GM10847 (cell line): Measurements from ENCODE around the gene OXSR1.

ENCODE experiments used
- POLR2A ChIP-seq: IDR thresholded peaks from 2 replicates; pipeline ENCODE4 v1.6.1; 2011; ENCODE audit not compliant: insufficient read length; ENCODE audit errors: extremely low read depth

The OXSR1 gene

GRCh38 chr3:38224357-38224756 lies 59.0 kb downstream of the OXSR1 start:
- no peak for TF ChIP-seq POLR2A

- no peak for TF ChIP-seq POLR2A
These were observed 60.9 kb downstream of the OXSR1 start for GRCh38 chr3:38226273-38226672.

- no peak for TF ChIP-seq POLR2A
These were observed 62.7 kb downstream of the OXSR1 start for GRCh38 chr3:38227989-38228388.

- no peak for TF ChIP-seq POLR2A
These were observed 63.7 kb downstream of the OXSR1 start for GRCh38 chr3:38229036-38229435.

GRCh38 chr3:38232701-38233100 lies 67.4 kb downstream of the OXSR1 start:
- TF ChIP-seq POLR2A: no peak

- TF ChIP-seq POLR2A: no peak
These were observed 70.1 kb downstream of the OXSR1 start for GRCh38 chr3:38235466-38235865.

GRCh38 chr3:38238416-38239008 lies 73.2 kb downstream of the OXSR1 start:
- TF ChIP-seq POLR2A: no peak

- TF ChIP-seq POLR2A: no peak
These were observed 80.6 kb downstream of the OXSR1 start for GRCh38 chr3:38245930-38246329.

- no peak for TF ChIP-seq POLR2A
These were observed 82.2 kb downstream of the OXSR1 start for GRCh38 chr3:38247366-38248035.

GRCh38 chr3:38250198-38250597 lies 84.9 kb downstream of the OXSR1 start:
- no peak for TF ChIP-seq POLR2A

GRCh38 chr3:38251197-38251596 lies 85.9 kb downstream of the OXSR1 start:
- no peak for TF ChIP-seq POLR2A

- no peak for TF ChIP-seq POLR2A
These were observed 88.4 kb downstream of the OXSR1 start for GRCh38 chr3:38253704-38254103.

- no peak for TF ChIP-seq POLR2A
These were observed 89.5 kb downstream of the OXSR1 start for GRCh38 chr3:38254872-38255271.

- no peak for TF ChIP-seq POLR2A
These were observed 90.3 kb downstream of the OXSR1 start for GRCh38 chr3:38255627-38256026.

GRCh38 chr3:38257583-38257982 lies 92.2 kb downstream of the OXSR1 start:
- no peak for TF ChIP-seq POLR2A

GRCh38 chr3:38260474-38260873 lies 95.1 kb downstream of the OXSR1 start:
- no peak for TF ChIP-seq POLR2A

- no peak for TF ChIP-seq POLR2A
These were observed 99.0 kb downstream of the OXSR1 start for GRCh38 chr3:38264353-38264771.
